ENCODE measurements around the gene FAM136A. TPM values are rescaled to one million over a fixed set of nuclear protein-coding genes. Genes with fewer than 3 reads are reported as not detected.

The FAM136A gene
- total RNA-seq, 4 donors from 2014 or later: 10.7 to 45.1 (median 31.0) TPM

GRCh38 chr2:70336552-70336951 lies 34.7 kb upstream of the FAM136A start:
- TF ChIP-seq POLR2AphosphoS5 (IDR thresholded peaks at IDR 0.05): no peak
- TF ChIP-seq, protein P1, sequence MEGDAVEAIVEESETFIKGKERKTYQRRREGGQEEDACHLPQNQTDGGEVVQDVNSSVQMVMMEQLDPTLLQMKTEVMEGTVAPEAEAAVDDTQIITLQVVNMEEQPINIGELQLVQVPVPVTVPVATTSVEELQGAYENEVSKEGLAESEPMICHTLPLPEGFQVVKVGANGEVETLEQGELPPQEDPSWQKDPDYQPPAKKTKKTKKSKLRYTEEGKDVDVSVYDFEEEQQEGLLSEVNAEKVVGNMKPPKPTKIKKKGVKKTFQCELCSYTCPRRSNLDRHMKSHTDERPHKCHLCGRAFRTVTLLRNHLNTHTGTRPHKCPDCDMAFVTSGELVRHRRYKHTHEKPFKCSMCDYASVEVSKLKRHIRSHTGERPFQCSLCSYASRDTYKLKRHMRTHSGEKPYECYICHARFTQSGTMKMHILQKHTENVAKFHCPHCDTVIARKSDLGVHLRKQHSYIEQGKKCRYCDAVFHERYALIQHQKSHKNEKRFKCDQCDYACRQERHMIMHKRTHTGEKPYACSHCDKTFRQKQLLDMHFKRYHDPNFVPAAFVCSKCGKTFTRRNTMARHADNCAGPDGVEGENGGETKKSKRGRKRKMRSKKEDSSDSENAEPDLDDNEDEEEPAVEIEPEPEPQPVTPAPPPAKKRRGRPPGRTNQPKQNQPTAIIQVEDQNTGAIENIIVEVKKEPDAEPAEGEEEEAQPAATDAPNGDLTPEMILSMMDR (IDR thresholded peaks at IDR 0.05): no peak
- TF ChIP-seq EP300 (IDR thresholded peaks at IDR 0.05; ENCODE audit: low read depth): no peak
- no peak for TF ChIP-seq POLR2A (IDR thresholded peaks at IDR 0.05)
- no peak for DNase-seq
- in situ Hi-C loops (cut with MboI; ENCODE audit: low pct_ligation_motif_present in 1 of 4, low pct_unique_long_range_greater_than_20kb in 1 of 4, low sequenced_read_pairs in 3 of 4) (loop anchor here in 1 of 4 donors (10.0 kb wide), 1 partner anchor 298 kb away; no protein-coding TSS in a partner anchor), intact Hi-C loops (cut with DNase I; ENCODE audit: low total_unique reads) (no loop called here)
- 70 to 89% methylated on average over 3 to 4 of the region's 4 CpGs for WGBS, 2 donors (ENCODE audit: low coverage in 1 of 2)
- no peaks in the 10 kb centered on the region for H3K4me1 ChIP-seq
- H3K27me3 ChIP-seq: no peaks in the 10 kb centered on the region
- H3K4me3 ChIP-seq: no peak overlapping the region
- H3K9me3 ChIP-seq: no peaks in the 10 kb centered on the region
- no peak overlapping the region for H3K27ac ChIP-seq
- H3K36me3 ChIP-seq: no peaks in the 10 kb centered on the region

- in situ Hi-C loops (cut with MboI; ENCODE audit: low pct_ligation_motif_present in 1 of 4, low pct_unique_long_range_greater_than_20kb in 1 of 4, low sequenced_read_pairs in 3 of 4) (loop anchor here in 1 of 4 donors (10.0 kb wide), 1 partner anchor 304 kb away; no protein-coding TSS in a partner anchor), intact Hi-C loops (cut with DNase I; ENCODE audit: low total_unique reads) (no loop called here)
- Histone ChIP-seq H3K4me3 (no peak overlapping the region), H3K36me3 (no peaks in the 10 kb centered on the region), H3K27ac (no peak overlapping the region), H3K27me3 (no peaks in the 10 kb centered on the region), H3K9me3 (no peaks in the 10 kb centered on the region), H3K4me1 (peaks cover 0 to 11% (median 2%) of the 10 kb centered on the region in 4 donors)
- TF ChIP-seq POLR2A (IDR thresholded peaks at IDR 0.05) (no peak), EP300 (IDR thresholded peaks at IDR 0.05; ENCODE audit: low read depth) (no peak), POLR2AphosphoS5 (IDR thresholded peaks at IDR 0.05) (no peak)
- TF ChIP-seq, protein P1 (IDR thresholded peaks at IDR 0.05): no peak
- DNase-seq: no peak
- 40 to 86% methylated on average over 1 to 7 of the region's 7 CpGs for WGBS, 2 donors (ENCODE audit: low coverage in 1 of 2)
These were observed 29.1 kb upstream of the FAM136A start for GRCh38 chr2:70331012-70331411.

DNA sequence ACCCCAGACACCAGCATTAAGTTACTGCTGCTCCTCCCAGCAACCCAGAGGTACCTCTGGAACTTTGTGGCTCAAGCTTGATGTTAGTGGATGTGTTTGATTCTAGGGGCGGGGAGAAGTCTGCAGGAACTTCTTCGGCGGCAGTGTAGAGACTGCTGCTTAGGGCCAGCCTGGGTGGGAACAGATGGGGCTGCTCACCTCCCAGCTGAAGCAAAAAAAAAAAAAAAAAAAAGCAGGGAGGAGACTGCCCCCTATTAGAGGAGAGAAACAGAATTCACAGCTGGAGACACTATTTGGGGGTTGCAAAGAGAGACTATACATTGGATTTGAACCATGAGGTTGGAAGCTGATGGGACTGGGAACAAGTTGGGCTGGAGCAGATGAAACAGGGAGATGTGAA lies 28.6 kb upstream of the FAM136A start:
- Histone ChIP-seq H3K27me3 (no peaks in the 10 kb centered on the region), H3K27ac (peak overlapping the region in 2 of 4 donors; percentile 56 to 82), H3K36me3 (no peaks in the 10 kb centered on the region), H3K4me3 (no peak overlapping the region), H3K4me1 (peaks cover 0 to 11% (median 2%) of the 10 kb centered on the region in 4 donors), H3K9me3 (no peaks in the 10 kb centered on the region)
- no peak for DNase-seq
- TF ChIP-seq POLR2A (IDR thresholded peaks at IDR 0.05) (no peak), EP300 (IDR thresholded peaks at IDR 0.05; ENCODE audit: low read depth) (no peak), POLR2AphosphoS5 (IDR thresholded peaks at IDR 0.05) (no peak)
- TF ChIP-seq, protein P1 (IDR thresholded peaks at IDR 0.05): no peak
- intact Hi-C loops (cut with DNase I; ENCODE audit: low total_unique reads) (no loop called here), in situ Hi-C loops (cut with MboI; ENCODE audit: low pct_ligation_motif_present in 1 of 4, low pct_unique_long_range_greater_than_20kb in 1 of 4, low sequenced_read_pairs in 3 of 4) (loop anchor here in 1 of 4 donors (10.0 kb wide), 1 partner anchor 304 kb away; no protein-coding TSS in a partner anchor)
- WGBS, 2 donors (ENCODE audit: low coverage in 1 of 2): 64% methylated on average over 3 of the region's 3 CpGs; no CpG with 5 or more reads in 1 of the 2 donors

- Histone ChIP-seq H3K4me3 (no peak overlapping the region), H3K4me1 (peaks cover 0 to 11% (median 2%) of the 10 kb centered on the region in 4 donors), H3K36me3 (no peaks in the 10 kb centered on the region), H3K27ac (peak overlapping the region; percentile 78 to 89 (median 84)), H3K27me3 (no peaks in the 10 kb centered on the region), H3K9me3 (no peaks in the 10 kb centered on the region)
- in situ Hi-C loops (cut with MboI; ENCODE audit: low pct_ligation_motif_present in 1 of 4, low pct_unique_long_range_greater_than_20kb in 1 of 4, low sequenced_read_pairs in 3 of 4) (no loop called here), intact Hi-C loops (cut with DNase I; ENCODE audit: low total_unique reads) (no loop called here)
- peak; percentile 87 for DNase-seq
- TF ChIP-seq POLR2AphosphoS5 (IDR thresholded peaks at IDR 0.05): peak in 2 of 3 donors; percentile 33 to 67
- TF ChIP-seq, protein P1 (IDR thresholded peaks at IDR 0.05): no peak
- no peak for TF ChIP-seq POLR2A (IDR thresholded peaks at IDR 0.05)
- TF ChIP-seq EP300 (IDR thresholded peaks at IDR 0.05; ENCODE audit: low read depth): peak; percentile 31
- WGBS, 2 donors (ENCODE audit: low coverage in 1 of 2): 44% methylated on average over 6 of the region's 6 CpGs; no CpG with 5 or more reads in 1 of the 2 donors
These were observed 27.2 kb upstream of the FAM136A start for GRCh38 chr2:70328921-70329561.

Data from transverse colon (tissue), 4 donors.